Glomerular endothelial cell (primary cell): ENCODE data around the gene IL7R. TPM values are rescaled to one million over a fixed set of nuclear protein-coding genes. Genes with fewer than 3 reads are reported as not detected.

ENCODE experiments used
- DNase-seq: peaks from one replicate; pipeline ENCODE4 v3.0.0-alpha.2; 2011; ENCODE audit warnings: low read depth, low spot score; ENCODE audit errors: extremely low read depth
- total RNA-seq: library from RNA; depleted of rRNA; stranded (reverse); fragments of >200 nt; gene quantifications from 2 replicates; pipeline ENCODE4 v1.2.3, GENCODE V29; 2015

IL7R gene
- total RNA-seq = 0.82 and 6.0 TPM in 2 replicates

- DNase-seq = no peak
Measured at GRCh38 chr5:35856765-35857351, at the start of gene IL7R. TSS of gene IL7R (plus strand) at chr5:35856891. CDS start at chr5:35856978, 87 bp downstream.

- DNase-seq = no peak
Measured at GRCh38 chr5:35810601-35811000, 46.1 kb upstream of the IL7R start.

GRCh38 chr5:35811108-35811741 lies 45.5 kb upstream of the IL7R start:
- no peak for DNase-seq

- DNase-seq = no peak
Measured at GRCh38 chr5:35813521-35813920, 43.2 kb upstream of the IL7R start.

GRCh38 chr5:35815089-35815936 lies 41.4 kb upstream of the IL7R start:
- DNase-seq = no peak

- DNase-seq = no peak
Measured at GRCh38 chr5:35816881-35817521, 39.7 kb upstream of the IL7R start.

- DNase-seq = no peak
Measured at GRCh38 chr5:35819026-35819425, 37.7 kb upstream of the IL7R start.

- DNase-seq = no peak
Measured at GRCh38 chr5:35819668-35820067, 37.0 kb upstream of the IL7R start.

- DNase-seq = no peak
Measured at GRCh38 chr5:35820735-35821134, 36.0 kb upstream of the IL7R start.

- DNase-seq = no peak
Measured at GRCh38 chr5:35821513-35821912, 35.2 kb upstream of the IL7R start.

- DNase-seq = no peak
Measured at GRCh38 chr5:35822511-35822910, 34.2 kb upstream of the IL7R start.

GRCh38 chr5:35823347-35824098 lies 33.2 kb upstream of the IL7R start:
- no peak for DNase-seq

- no peak for DNase-seq
Measured at GRCh38 chr5:35826056-35826455, 30.6 kb upstream of the IL7R start.

GRCh38 chr5:35826554-35826953 lies 30.1 kb upstream of the IL7R start:
- DNase-seq = no peak

GRCh38 chr5:35828082-35828598 lies 28.6 kb upstream of the IL7R start:
- no peak for DNase-seq

GRCh38 chr5:35830587-35830986 lies 26.1 kb upstream of the IL7R start:
- DNase-seq = no peak

- DNase-seq = no peak
Measured at GRCh38 chr5:35832762-35833161, 23.9 kb upstream of the IL7R start.

- DNase-seq = no peak
Measured at GRCh38 chr5:35833224-35833623, 23.5 kb upstream of the IL7R start.

- DNase-seq = no peak
Measured at GRCh38 chr5:35835796-35836742, 20.6 kb upstream of the IL7R start.
